Common myeloid progenitor, CD34-positive (primary cell): Measurements from ENCODE around the gene SORL1-AS1.

Experiments
- CTCF ChIA-PET: fragments of 350-600 bp; sonication (Branson Sonifier 250); formaldehyde crosslinking; loops from one replicate; lab custom pipeline; 2021; ENCODE audit warnings: antibody characterized with exemption; lab: Charles Lee
- POLR2A ChIA-PET: fragments of 350-600 bp; sonication (Branson Sonifier 250); formaldehyde crosslinking; loops from one replicate; lab custom pipeline; 2021; ENCODE audit warnings: antibody characterized with exemption; lab: Charles Lee
- DNase-seq, 3 donors: peaks; one replicate each; pipeline versions ENCODE4 v3.0.0 to v3.0.0-alpha.2; 2013
- H3K27ac ChIP-seq, 2 experiments: 1 replicate in 1 of 2; 2 replicates in 1 of 2; pipeline ENCODE4 v1.7.0; 2013; ENCODE audit warnings: inconsistent platforms in 2 of 2, low read length in 2 of 2, mild to moderate bottlenecking in 2 of 2, low read depth in 1 of 2, moderate library complexity in 1 of 2; ENCODE audit not compliant: severe bottlenecking in 2 of 2, insufficient read depth in 1 of 2, poor library complexity in 1 of 2
- H3K27me3 ChIP-seq, 5 experiments: replicated peaks in 2 of 5; 1 replicate in 3 of 5; 2 replicates in 2 of 5; pipeline versions ENCODE4 v1.6.1 to v1.7.0; 2013; ENCODE audit warnings: low read length in 4 of 5, mild to moderate bottlenecking in 2 of 5, moderate library complexity in 2 of 5, inconsistent platforms in 1 of 5; ENCODE audit not compliant: insufficient read depth in 5 of 5, control insufficient read depth in 4 of 5
- H3K36me3 ChIP-seq, 4 experiments: 1 replicate in 2 of 4; 2 replicates in 2 of 4; pipeline versions ENCODE4 v1.6.1 to v1.7.0; 2013; ENCODE audit warnings: low read length in 3 of 4, control low read depth in 1 of 4, mild to moderate bottlenecking in 1 of 4; ENCODE audit not compliant: control insufficient read depth in 4 of 4, insufficient read depth in 4 of 4
- H3K4me1 ChIP-seq, 4 experiments: 1 replicate in 3 of 4; 2 replicates in 1 of 4; pipeline versions ENCODE4 v1.6.1 to v1.7.1; 2013; ENCODE audit warnings: low read length in 3 of 4, mild to moderate bottlenecking in 3 of 4, control low read depth in 1 of 4, inconsistent platforms in 1 of 4, moderate library complexity in 1 of 4; ENCODE audit not compliant: control insufficient read depth in 4 of 4, insufficient read depth in 4 of 4; ENCODE audit errors: control extremely low read depth in 1 of 4
- H3K4me3 ChIP-seq, 7 experiments: 1 replicate in 4 of 7; 2 replicates in 3 of 7; pipeline versions ENCODE4 v1.5.1 to v1.7.0; 2013; ENCODE audit warnings: mild to moderate bottlenecking in 7 of 7, low read length in 6 of 7, moderate library complexity in 6 of 7, inconsistent platforms in 2 of 7, low read depth in 2 of 7, control low read depth in 1 of 7; ENCODE audit not compliant: insufficient read depth in 4 of 7, control insufficient read depth in 1 of 7; ENCODE audit errors: extremely low read depth in 1 of 7
- H3K9me3 ChIP-seq, 5 experiments: 1 replicate in 4 of 5; 2 replicates in 1 of 5; pipeline versions ENCODE4 v1.6.1 to v1.7.1; 2013; ENCODE audit warnings: low read length in 4 of 5, mild to moderate bottlenecking in 2 of 5, inconsistent platforms in 1 of 5, low read depth in 1 of 5, moderate library complexity in 1 of 5; ENCODE audit not compliant: control insufficient read depth in 4 of 5, insufficient read depth in 2 of 5; ENCODE audit errors: control extremely low read depth in 1 of 5
- WGBS: methylation state at CpG from one replicate; pipeline ENCODE4 v1.1.5; 2013; ENCODE audit not compliant: insufficient coverage; 5-methylcytosine and 5-hydroxymethylcytosine counted together

SORL1-AS1 gene

GRCh38 chr11:121476379-121477032 lies 23.7 kb upstream of the SORL1-AS1 start:
- Histone ChIP-seq H3K4me3 (no peak overlapping the region), H3K27me3 (no peaks in the 10 kb centered on the region), H3K4me1 (peaks cover 11 to 37% (median 33%) of the 10 kb centered on the region in 4 experiments), H3K9me3 (no peaks in the 10 kb centered on the region), H3K36me3 (peaks cover 0 to 26% (median 13%) of the 10 kb centered on the region in 4 experiments), H3K27ac (no peak overlapping the region)
- POLR2A ChIA-PET: no interaction called here
- WGBS: 92% methylated on average over 2 of the region's 5 CpGs
- CTCF ChIA-PET: interaction anchor here (0.9 to 2.7 kb wide), 4 partner anchors 9 to 57 kb away, joined by 3 to 9 read pairs (median 3); partner anchors contain the start of gene SORL1
- no peak for DNase-seq

DNA sequence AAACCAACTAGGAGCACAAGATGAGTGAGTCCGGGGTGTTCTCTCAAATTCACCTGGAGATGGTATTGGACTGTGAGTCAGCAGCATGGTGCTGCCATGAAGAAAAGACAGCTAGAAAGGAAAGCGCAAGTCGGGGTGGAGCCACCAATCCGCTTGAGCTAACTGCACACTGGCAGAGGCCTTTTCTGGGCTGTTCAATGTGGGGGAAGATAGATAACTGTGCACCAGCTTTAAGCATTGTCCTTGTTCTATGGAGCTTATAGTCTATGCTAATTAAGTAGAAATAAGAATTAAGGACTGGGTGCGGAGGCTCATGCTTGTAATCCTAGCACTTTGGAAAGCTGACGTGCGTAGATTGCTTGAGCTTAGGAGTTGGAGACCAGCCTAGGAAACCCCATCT lies 21.9 kb upstream of the SORL1-AS1 start:
- POLR2A ChIA-PET: no interaction called here
- H3K27me3 ChIP-seq: no peaks in the 10 kb centered on the region
- H3K36me3 ChIP-seq: peaks cover 5 to 36% (median 19%) of the 10 kb centered on the region in 4 experiments
- H3K4me3 ChIP-seq: no peak overlapping the region
- CTCF ChIA-PET: interaction anchor here (1.0 to 2.7 kb wide), 3 partner anchors 11 to 23 kb away, joined by 3 to 9 read pairs (median 4); partner anchors contain the start of gene SORL1
- no peaks in the 10 kb centered on the region for H3K9me3 ChIP-seq
- peaks cover 10 to 39% (median 24%) of the 10 kb centered on the region in 4 experiments for H3K4me1 ChIP-seq
- no peak overlapping the region for H3K27ac ChIP-seq
- 100% methylated on average over 7 of the region's 7 CpGs for WGBS
- DNase-seq: peak in 1 of 3 donors; percentile 21

DNA sequence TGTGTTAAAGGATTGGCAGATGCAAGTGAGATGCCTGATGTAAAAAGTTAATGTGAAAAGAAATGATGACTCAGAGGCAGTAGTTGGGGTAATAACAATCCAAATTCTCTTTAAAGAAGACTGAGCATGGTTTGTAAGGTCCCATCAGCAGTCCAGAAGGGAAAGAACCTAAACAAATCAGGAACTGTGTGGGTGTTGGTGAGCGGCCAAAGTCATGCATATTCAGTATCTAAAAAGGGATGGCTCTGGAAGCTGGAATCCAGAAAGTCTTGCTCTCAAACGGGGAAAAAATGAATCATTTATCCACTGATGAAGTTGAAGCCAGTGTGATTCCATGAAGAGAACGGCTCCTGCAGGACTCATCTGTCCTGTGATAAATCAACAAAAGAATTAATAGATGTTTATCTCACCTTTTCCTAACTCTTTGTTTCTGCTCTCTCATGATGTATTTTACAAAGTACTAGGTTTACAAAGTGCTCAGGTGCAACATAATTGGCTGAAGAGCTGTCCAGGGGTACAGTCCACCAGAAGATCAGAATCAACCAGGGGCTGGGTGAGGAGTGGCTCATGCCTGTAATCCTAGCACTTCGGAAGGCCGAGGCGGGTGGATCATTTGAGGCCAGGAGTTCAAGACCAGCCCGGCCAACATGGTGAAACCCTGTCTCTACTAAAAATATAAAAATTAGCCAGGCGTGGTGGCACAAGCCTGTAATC lies 20.5 kb upstream of the SORL1-AS1 start:
- Histone ChIP-seq H3K9me3 (no peaks in the 10 kb centered on the region), H3K4me3 (no peak overlapping the region), H3K27me3 (no peaks in the 10 kb centered on the region), H3K4me1 (peaks cover 12 to 39% (median 24%) of the 10 kb centered on the region in 4 experiments), H3K27ac (no peak overlapping the region), H3K36me3 (peaks cover 4 to 32% (median 15%) of the 10 kb centered on the region in 4 experiments)
- 87% methylated on average over 3 of the region's 8 CpGs for WGBS
- CTCF ChIA-PET: interaction anchor here (1.0 kb wide), 1 partner anchor 14 kb away, joined by 4 read pairs; no protein-coding TSS in a partner anchor
- no peak for DNase-seq
- POLR2A ChIA-PET: no interaction called here

GRCh38 chr11:121472312-121472711 lies 19.5 kb upstream of the SORL1-AS1 start:
- ChIA-PET POLR2A (interaction anchor here (0.7 kb wide), 1 partner anchor 1400 kb away, joined by 3 read pairs; no protein-coding TSS in a partner anchor), CTCF (no interaction called here)
- 100% methylated on average over 2 of the region's 2 CpGs for WGBS
- DNase-seq: no peak
- Histone ChIP-seq H3K36me3 (peaks cover 0 to 32% (median 12%) of the 10 kb centered on the region in 4 experiments), H3K4me1 (peaks cover 11 to 47% (median 30%) of the 10 kb centered on the region in 4 experiments), H3K4me3 (no peak overlapping the region), H3K9me3 (no peaks in the 10 kb centered on the region), H3K27me3 (no peaks in the 10 kb centered on the region), H3K27ac (no peak overlapping the region)

GRCh38 chr11:121471167-121471566 lies 18.4 kb upstream of the SORL1-AS1 start:
- no peaks in the 10 kb centered on the region for H3K27me3 ChIP-seq
- peaks cover 14 to 57% (median 38%) of the 10 kb centered on the region in 4 experiments for H3K4me1 ChIP-seq
- ChIA-PET POLR2A (no interaction called here), CTCF (interaction anchor here (1.2 kb wide), 1 partner anchor 24 kb away, joined by 3 read pairs; no protein-coding TSS in a partner anchor)
- no peak overlapping the region for H3K27ac ChIP-seq
- 96% methylated on average over 12 of the region's 12 CpGs for WGBS
- no peak for DNase-seq
- no peaks in the 10 kb centered on the region for H3K9me3 ChIP-seq
- H3K36me3 ChIP-seq: peaks cover 0 to 32% (median 11%) of the 10 kb centered on the region in 4 experiments
- H3K4me3 ChIP-seq: no peak overlapping the region

GRCh38 chr11:121469910-121470309 lies 17.1 kb upstream of the SORL1-AS1 start:
- POLR2A ChIA-PET: no interaction called here
- CTCF ChIA-PET: interaction anchor here (2.4 to 6.1 kb wide), 2 partner anchors 13 to 19 kb away, joined by 9 to 50 read pairs; partner anchors contain the start of gene SORL1
- peaks cover 0 to 29% (median 9%) of the 10 kb centered on the region in 4 experiments for H3K36me3 ChIP-seq

More at GRCh38 chr11:121469910-121470309, 17.1 kb upstream of the SORL1-AS1 start:
- no peaks in the 10 kb centered on the region for H3K9me3 ChIP-seq
- no peak overlapping the region for H3K27ac ChIP-seq
- no peaks in the 10 kb centered on the region for H3K27me3 ChIP-seq
- WGBS: 93% methylated on average over 5 of the region's 5 CpGs
- peaks cover 15 to 69% (median 49%) of the 10 kb centered on the region in 4 experiments for H3K4me1 ChIP-seq
- DNase-seq: no peak
- no peak overlapping the region for H3K4me3 ChIP-seq
